Neutrophil (primary cell): ENCODE results near the gene EIF2B1.

Experiments used
- H3K27ac ChIP-seq: fragments of 200-600 bp; sonication (generic); 2 replicates; pipeline ENCODE4 v1.5.1; 2016; ENCODE audit warnings: mild to moderate bottlenecking, moderate library complexity
- H3K27me3 ChIP-seq: fragments of 200-600 bp; sonication (generic); 2 replicates; pipeline ENCODE4 v1.6.0; 2016; ENCODE audit warnings: mild to moderate bottlenecking
- H3K36me3 ChIP-seq: fragments of 200-600 bp; sonication (generic); 2 replicates; pipeline ENCODE4 v1.5.1; 2017
- H3K4me1 ChIP-seq, 2 experiments: fragments of 200-600 bp in 1 of 2; sonication (generic) in 1 of 2; 1 replicate in 1 of 2; 2 replicates in 1 of 2; pipeline versions ENCODE4 v1.5.1 to v1.6.1; 2013 to 2016; ENCODE audit warnings: low read depth in 1 of 2, low read length in 1 of 2, mild to moderate bottlenecking in 1 of 2, moderate library complexity in 1 of 2; ENCODE audit not compliant: control insufficient read depth in 1 of 2, insufficient read depth in 1 of 2
- H3K4me3 ChIP-seq, 2 experiments: fragments of 200-600 bp in 1 of 2; sonication (generic) in 1 of 2; 1 replicate in 1 of 2; 2 replicates in 1 of 2; pipeline ENCODE4 v1.5.1; 2013 to 2016; ENCODE audit warnings: low read depth in 1 of 2, low read length in 1 of 2, mild to moderate bottlenecking in 1 of 2, moderate library complexity in 1 of 2
- H3K9me3 ChIP-seq: fragments of 200-600 bp; sonication (generic); 2 replicates; pipeline ENCODE4 v1.5.1; 2016
- TF ChIP-seq, protein P1 (sequence below): fragments of 200-600 bp; sonication (generic); IDR thresholded peaks from 2 replicates; pipeline ENCODE4 v1.5.1; 2016; ENCODE audit warnings: antibody characterized with exemption

Gene EIF2B1

DNA sequence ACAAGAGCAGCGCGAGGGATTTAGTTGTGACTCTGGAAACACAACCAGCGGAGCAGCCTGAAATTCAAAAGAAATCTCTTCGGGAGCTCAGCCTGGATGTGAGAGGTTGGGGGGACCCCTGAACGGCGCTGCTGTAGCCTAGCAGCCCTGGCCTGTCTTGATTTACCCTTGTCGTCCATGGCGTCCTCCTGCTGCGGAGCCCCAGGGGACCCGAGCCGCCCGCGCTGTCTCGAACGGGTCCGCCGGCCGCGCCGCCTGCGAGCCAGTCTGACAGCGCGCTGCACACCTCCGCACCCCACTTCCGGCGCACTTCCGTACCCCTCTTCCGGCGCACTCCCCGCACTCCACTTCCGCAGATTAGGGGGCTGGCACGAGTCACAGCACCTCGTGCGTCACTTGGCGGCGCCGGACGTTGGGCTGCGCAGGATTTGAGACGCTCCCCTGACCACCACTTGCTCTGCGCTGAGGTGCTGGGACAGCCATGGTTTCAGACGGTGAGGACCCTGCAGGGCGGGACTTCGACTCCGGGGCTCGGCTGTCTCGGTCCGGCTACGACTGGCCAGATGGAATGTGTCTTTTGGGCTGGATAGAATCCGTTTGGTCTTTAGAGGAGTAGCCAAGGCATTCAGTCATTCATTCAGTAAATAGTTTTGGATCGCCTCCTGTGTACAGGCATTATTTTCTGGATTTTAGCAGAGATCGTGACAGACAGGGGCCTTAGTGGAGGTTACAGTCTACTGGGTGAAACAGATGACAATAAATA is at the start of gene EIF2B1, which contains the start of gene GTF2H3:
Gene EIF2B1, minus strand, starts transcription at position 308 of the 763 bp plus-strand sequence. Its CDS starts 129 bp downstream, at position 179.
Gene GTF2H3, plus strand, starts transcription at position 451 of the 763 bp plus-strand sequence. Its CDS starts 31 bp downstream, at position 482.
- TF ChIP-seq, protein P1, sequence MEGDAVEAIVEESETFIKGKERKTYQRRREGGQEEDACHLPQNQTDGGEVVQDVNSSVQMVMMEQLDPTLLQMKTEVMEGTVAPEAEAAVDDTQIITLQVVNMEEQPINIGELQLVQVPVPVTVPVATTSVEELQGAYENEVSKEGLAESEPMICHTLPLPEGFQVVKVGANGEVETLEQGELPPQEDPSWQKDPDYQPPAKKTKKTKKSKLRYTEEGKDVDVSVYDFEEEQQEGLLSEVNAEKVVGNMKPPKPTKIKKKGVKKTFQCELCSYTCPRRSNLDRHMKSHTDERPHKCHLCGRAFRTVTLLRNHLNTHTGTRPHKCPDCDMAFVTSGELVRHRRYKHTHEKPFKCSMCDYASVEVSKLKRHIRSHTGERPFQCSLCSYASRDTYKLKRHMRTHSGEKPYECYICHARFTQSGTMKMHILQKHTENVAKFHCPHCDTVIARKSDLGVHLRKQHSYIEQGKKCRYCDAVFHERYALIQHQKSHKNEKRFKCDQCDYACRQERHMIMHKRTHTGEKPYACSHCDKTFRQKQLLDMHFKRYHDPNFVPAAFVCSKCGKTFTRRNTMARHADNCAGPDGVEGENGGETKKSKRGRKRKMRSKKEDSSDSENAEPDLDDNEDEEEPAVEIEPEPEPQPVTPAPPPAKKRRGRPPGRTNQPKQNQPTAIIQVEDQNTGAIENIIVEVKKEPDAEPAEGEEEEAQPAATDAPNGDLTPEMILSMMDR: no peak
- H3K9me3 ChIP-seq: no peaks in the 10 kb centered on the region
- H3K4me3 ChIP-seq: peak within 1 kb of the TSS; percentile 81 to 89
- H3K27me3 ChIP-seq: no peaks in the 10 kb centered on the region
- H3K4me1 ChIP-seq: peaks cover 16 to 17% of the 10 kb centered on the region in 2 experiments
- H3K36me3 ChIP-seq: peaks cover 34% of the 10 kb centered on the region
- peak within 1 kb of the TSS; percentile 88 for H3K27ac ChIP-seq

DNA sequence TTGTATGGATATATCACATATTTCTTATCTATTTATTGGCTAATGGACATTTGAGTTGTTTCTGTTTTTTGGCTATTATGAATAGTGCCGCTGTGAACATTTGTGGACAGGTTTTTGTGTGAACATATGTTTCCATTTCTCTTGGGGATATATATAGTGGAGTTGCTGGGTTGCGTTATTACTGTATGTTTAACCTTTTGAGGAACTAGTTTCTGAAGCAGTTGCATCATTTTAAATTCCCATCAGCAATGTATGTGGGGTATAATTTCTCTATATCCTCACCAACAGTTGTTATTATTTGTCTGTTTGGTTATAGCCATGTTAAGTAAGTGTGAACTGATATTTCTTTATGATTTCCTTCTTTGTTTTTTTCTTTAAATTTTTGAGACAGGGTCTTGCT is 48.1 kb upstream of the EIF2B1 start:
- H3K9me3 ChIP-seq: no peaks in the 10 kb centered on the region
- no peak overlapping the region for H3K4me3 ChIP-seq
- no peaks in the 10 kb centered on the region for H3K36me3 ChIP-seq
- TF ChIP-seq, protein P1: no peak
- no peaks in the 10 kb centered on the region for H3K27me3 ChIP-seq
- no peak overlapping the region for H3K27ac ChIP-seq
- no peaks in the 10 kb centered on the region for H3K4me1 ChIP-seq

DNA sequence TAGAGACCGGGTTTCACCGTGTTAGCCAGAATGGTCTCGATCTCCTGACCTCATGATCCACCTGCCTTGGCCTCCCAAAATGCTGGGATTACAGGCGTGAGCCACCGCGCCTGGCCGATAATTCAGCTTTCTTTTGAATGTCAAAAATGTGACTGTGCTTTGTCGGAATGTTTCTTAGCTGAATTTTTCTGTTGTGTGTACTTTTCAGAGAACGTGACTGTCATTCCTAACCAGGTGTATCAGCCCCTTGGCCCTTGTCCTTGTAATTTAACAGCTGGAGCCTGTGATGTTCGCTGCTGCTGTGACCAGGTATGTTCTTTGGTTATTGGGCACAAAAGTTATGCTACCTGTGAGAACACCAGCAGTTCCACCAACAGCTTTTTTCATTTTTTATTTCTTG is 45.5 kb upstream of the EIF2B1 start:
- Histone ChIP-seq H3K27ac (no peak overlapping the region), H3K9me3 (no peaks in the 10 kb centered on the region), H3K4me1 (no peaks in the 10 kb centered on the region), H3K4me3 (no peak overlapping the region), H3K36me3 (no peaks in the 10 kb centered on the region), H3K27me3 (no peaks in the 10 kb centered on the region)
- TF ChIP-seq, protein P1: no peak

DNA sequence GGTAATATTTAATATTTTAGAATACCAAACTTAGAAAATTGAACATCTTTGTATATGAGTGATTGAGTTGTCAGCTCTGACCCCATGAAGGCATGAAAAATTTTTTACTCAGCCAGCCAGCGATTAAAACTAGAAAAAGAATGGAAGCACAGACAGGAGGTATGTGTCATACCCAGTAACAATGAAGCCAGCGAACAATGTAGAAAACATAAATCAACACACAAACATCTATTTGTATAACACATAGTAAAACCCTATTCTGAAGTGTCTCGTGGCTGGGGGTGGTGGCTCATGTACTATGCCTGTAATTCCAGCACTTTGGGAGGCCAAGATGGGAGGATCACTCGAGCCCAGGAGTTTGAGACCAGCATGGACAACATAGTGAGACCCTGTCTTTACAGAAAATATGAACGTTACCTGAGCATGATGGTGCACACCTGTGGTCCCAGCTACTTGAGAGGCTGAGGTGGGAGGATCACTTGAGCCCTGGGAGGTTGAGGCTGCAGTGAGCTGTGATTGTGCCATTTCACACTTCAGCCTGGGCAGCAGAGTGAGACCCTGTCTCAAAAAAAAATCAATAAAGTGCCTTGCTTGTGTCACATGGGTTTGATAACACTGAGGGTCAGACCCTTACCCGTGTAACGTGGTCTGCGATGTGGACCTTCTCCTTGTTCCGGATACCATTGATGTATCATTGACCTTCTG is 43.3 kb upstream of the EIF2B1 start:
- Histone ChIP-seq H3K27me3 (peaks cover 1% of the 10 kb centered on the region), H3K36me3 (no peaks in the 10 kb centered on the region), H3K9me3 (no peaks in the 10 kb centered on the region), H3K4me3 (no peak overlapping the region), H3K27ac (no peak overlapping the region), H3K4me1 (peaks cover 0 to under 1% of the 10 kb centered on the region in 2 experiments)
- TF ChIP-seq, protein P1: no peak

DNA sequence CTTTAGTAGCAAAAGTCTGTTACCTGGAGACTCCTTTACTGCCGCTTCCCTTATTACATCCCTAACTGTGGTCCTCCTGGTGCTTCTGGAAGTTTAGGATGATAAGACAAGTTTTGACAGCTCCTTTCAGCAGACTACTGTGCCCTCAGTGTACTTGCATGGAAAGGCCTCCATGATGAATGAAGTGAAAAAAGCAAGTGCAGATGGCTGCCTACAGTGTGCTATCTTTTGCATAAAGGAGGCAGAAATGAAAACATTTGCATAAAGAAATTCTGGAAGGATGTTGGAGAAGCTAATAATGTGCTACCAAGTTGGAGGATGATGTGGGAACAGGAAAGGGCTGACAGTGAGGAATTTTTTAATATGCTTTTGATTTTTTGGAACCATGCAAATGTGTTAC is 42.0 kb upstream of the EIF2B1 start:
- Histone ChIP-seq H3K4me1 (peaks cover 5 to 13% of the 10 kb centered on the region in 2 experiments), H3K4me3 (no peak overlapping the region), H3K9me3 (no peaks in the 10 kb centered on the region), H3K27me3 (peaks cover 7% of the 10 kb centered on the region), H3K36me3 (no peaks in the 10 kb centered on the region), H3K27ac (no peak overlapping the region)
- TF ChIP-seq, protein P1: no peak
